Body of pancreas (tissue), 4 donors: ENCODE data around the gene EFCAB5. TPM values are rescaled to one million over a fixed set of nuclear protein-coding genes. Genes with fewer than 3 reads are reported as not detected.
"Not testable (repeated sequence)": the region's sequence is repeated elsewhere in the genome, so short reads cannot be mapped to it uniquely, and the experiment has no call there.

ENCODE experiments used
- ATAC-seq: fragments of 150-250 bp; one replicate; pipeline ENCODE4 v1.9.1; 2016
- DNase-seq, 4 donors: peaks; one replicate each; pipeline ENCODE4 v3.0.0-alpha.2; 2019
- H3K27ac ChIP-seq, 4 donors: fragments of 200-600 bp; sonication (generic); 1 replicate in 3 of 4; 2 replicates in 1 of 4; pipeline versions ENCODE4 v1.5.1 to v1.6.1; 2016 to 2019; ENCODE audit warnings: mild to moderate bottlenecking in 1 of 4, mixed read lengths in 1 of 4, moderate library complexity in 1 of 4
- H3K27me3 ChIP-seq, 2 donors: fragments of 200-600 bp; sonication (generic); one replicate each; pipeline ENCODE4 v1.6.0; 2016; ENCODE audit warnings: mild to moderate bottlenecking in 1 of 2
- H3K36me3 ChIP-seq, 2 donors: fragments of 200-600 bp; sonication (generic); replicated peaks in 1 of 2; 2 replicates each; pipeline ENCODE4 v1.5.1; 2016; ENCODE audit warnings: low read depth in 2 of 2; ENCODE audit not compliant: insufficient read depth in 1 of 2
- H3K4me1 ChIP-seq: fragments of 200-600 bp; sonication (generic); one replicate; pipeline ENCODE4 v1.6.0; 2016
- H3K4me3 ChIP-seq, 2 donors: fragments of 200-600 bp; sonication (generic); 1 replicate in 1 of 2; 2 replicates in 1 of 2; pipeline ENCODE4 v1.5.1; 2016 to 2019
- H3K9me3 ChIP-seq, 3 donors: fragments of 200-600 bp; sonication (generic); 1 replicate in 2 of 3; 2 replicates in 1 of 3; pipeline ENCODE4 v1.5.1; 2016
- CTCF ChIP-seq, 7 experiments: fragments of 450-650 bp in 4 of 7; fragments of 200-600 bp in 3 of 7; sonication (generic) in 3 of 7; IDR thresholded peaks; one replicate each; pipeline ENCODE4 v1.5.1; 2016 to 2019; ENCODE audit warnings: antibody characterized with exemption in 7 of 7
- POLR2A ChIP-seq, 3 donors: fragments of 450-650 bp; IDR thresholded peaks; one replicate each; pipeline ENCODE4 v1.6.1; 2016; ENCODE audit warnings: antibody characterized with exemption in 3 of 3, mild to moderate bottlenecking in 2 of 3
- WGBS, 2 donors: methylation state at CpG; one replicate each; pipeline ENCODE4 v1.1.5; 2017; 5-methylcytosine and 5-hydroxymethylcytosine counted together
- intact Hi-C: fragments of 100-400 bp; cut with DNase I; formaldehyde crosslinking; loops from one replicate; pipeline ENCODE4 v1.15.1; 2023
- total RNA-seq, 2 donors: library from RNA; depleted of rRNA; stranded (reverse); fragments of >200 nt; gene quantifications; one replicate each; pipeline ENCODE4 v1.1.0, GENCODE V29; 2016

Gene EFCAB5
- total RNA-seq, 2 donors from 2014 or later: under 0.01 TPM; not detected in 1

DNA sequence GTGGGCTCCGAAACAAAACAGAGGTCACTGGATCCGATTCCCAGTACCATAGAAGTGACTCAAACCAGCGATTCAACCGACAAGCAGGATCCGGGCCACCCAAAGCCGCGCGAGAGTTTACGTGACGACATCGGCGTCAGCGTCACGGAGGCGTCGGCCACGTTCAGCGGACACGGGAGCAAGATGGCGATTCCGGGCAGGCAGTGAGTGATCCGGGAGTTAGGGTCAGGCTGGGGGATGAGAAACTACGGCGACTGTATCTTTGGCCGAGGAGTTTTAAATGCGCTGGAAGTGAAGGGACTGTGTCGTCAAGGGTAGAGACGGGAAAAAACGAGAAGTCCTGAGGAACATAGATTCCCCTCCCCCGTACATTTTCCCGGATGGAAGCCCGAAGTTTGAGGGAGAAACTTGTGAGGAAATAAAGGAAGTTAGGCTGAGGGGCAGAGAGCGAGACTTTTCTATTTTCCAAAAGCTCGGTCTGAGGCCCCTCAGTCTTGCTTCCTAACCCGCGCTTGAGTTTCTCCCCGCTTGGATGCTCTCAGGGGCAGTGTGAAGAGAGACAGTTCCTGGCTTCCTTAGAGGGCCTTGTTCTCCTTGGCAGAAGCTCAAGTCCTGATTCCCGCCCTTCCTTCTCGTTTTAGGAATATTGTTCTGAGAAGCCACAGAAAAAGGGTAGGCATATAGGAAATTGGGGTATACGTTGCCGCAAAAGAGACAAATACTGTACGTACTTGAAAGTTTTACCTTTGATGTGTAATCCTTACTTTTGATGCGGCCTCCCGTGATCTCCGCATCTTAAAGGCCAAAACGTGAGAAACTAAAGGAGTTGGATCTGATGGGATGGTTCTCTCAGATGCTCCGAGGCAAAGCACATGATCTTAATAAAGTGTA lies 175.5 kb downstream of the EFCAB5 start, which contains the start of gene NSRP1:
Gene NSRP1 (plus strand): TSS at position 156 of the 891 bp plus-strand sequence. CDS start 28 bp downstream, at position 184.
- peak; percentile 84 to 99 (median 98) for TF ChIP-seq POLR2A (IDR thresholded peaks at IDR 0.05)
- TF ChIP-seq CTCF (IDR thresholded peaks at IDR 0.05): peak in 1 of 7 experiments; percentile 9
- ATAC-seq (peak; percentile 99), DNase-seq (peak; percentile 95 to 96 (median 96))
- intact Hi-C loops: no loop called here
- Histone ChIP-seq H3K4me3 (peak within 1 kb of the TSS; percentile 37 to 39), H3K9me3 (no peaks in the 10 kb centered on the region), H3K27ac (peak within 1 kb of the TSS; percentile 68 to 94 (median 90)), H3K4me1 (peaks cover 21% of the 10 kb centered on the region), H3K36me3 (peaks cover 0 to 7% of the 10 kb centered on the region in 2 donors), H3K27me3 (no peaks in the 10 kb centered on the region)
- WGBS, 2 donors: 0% methylated on average over 41 to 47 of the region's 47 CpGs

- Histone ChIP-seq H3K4me1 (peaks cover 21% of the 10 kb centered on the region), H3K27ac (peak overlapping the region in 3 of 4 donors; percentile 86 to 94 (median 94))
Observed at GRCh38 chr17:30117675-30118081, 176.2 kb downstream of the EFCAB5 start.

GRCh38 chr17:30118635-30119034 lies 177.2 kb downstream of the EFCAB5 start:
- H3K27ac ChIP-seq, intact Hi-C loops: not testable (repeated sequence)
- peaks cover 21% of the 10 kb centered on the region for H3K4me1 ChIP-seq

More at GRCh38 chr17:30117675-30118081, 176.2 kb downstream of the EFCAB5 start:
- ATAC-seq (no peak), DNase-seq (no peak)
- WGBS, 2 donors: 24 to 32% methylated on average over 5 of the region's 5 CpGs
- TF ChIP-seq POLR2A (IDR thresholded peaks at IDR 0.05) (no peak), CTCF (IDR thresholded peaks at IDR 0.05) (no peak)
- Histone ChIP-seq H3K4me3 (peak overlapping the region in 1 of 2 donors; percentile 39), H3K36me3 (peaks cover 0 to 7% of the 10 kb centered on the region in 2 donors), H3K9me3 (no peaks in the 10 kb centered on the region), H3K27me3 (no peaks in the 10 kb centered on the region)
- intact Hi-C loops: no loop called here

DNA sequence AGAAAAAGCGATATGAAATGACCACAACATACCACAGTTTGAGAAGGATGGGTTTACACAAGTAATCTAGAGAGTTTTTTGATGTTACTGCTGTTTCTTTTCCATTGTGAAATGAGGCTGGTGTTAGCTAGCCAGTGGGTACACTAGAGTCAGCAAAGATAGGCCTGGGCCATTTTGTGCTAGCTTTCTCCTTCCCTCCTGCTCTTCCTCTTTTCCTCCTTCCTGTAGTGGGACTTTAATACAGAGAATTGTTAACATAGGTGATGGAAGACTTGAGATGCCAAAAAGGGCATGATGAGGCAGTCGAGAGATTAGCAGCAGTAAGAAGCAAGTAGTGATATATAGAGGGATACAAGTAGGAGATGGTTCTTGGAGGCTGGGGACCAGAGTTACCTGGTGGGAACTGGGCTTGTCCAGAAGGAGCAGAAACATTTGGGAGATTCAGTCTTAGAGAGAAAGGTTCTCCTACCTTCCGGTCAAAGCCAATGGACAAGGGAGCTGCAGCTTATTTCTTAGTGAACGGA lies 182.9 kb downstream of the EFCAB5 start:
- DNase-seq (no peak), ATAC-seq (no peak)
- no peak overlapping the region for H3K27ac ChIP-seq
- peaks cover 8% of the 10 kb centered on the region for H3K4me1 ChIP-seq
- H3K4me3 ChIP-seq: no peak overlapping the region
- TF ChIP-seq POLR2A (IDR thresholded peaks at IDR 0.05) (no peak), CTCF (IDR thresholded peaks at IDR 0.05) (no peak)
- no peaks in the 10 kb centered on the region for H3K27me3 ChIP-seq
- 93 to 95% methylated on average over 4 of the region's 4 CpGs for WGBS, 2 donors
- H3K36me3 ChIP-seq: peaks cover 0 to 8% of the 10 kb centered on the region in 2 donors
- no peaks in the 10 kb centered on the region for H3K9me3 ChIP-seq
- intact Hi-C loops: loop anchor here (10.0 kb wide), 1 partner anchor 120 kb away; no protein-coding TSS in a partner anchor

More at GRCh38 chr17:30118635-30119034, 177.2 kb downstream of the EFCAB5 start:
- H3K9me3 ChIP-seq, H3K4me3 ChIP-seq, H3K27me3 ChIP-seq, H3K36me3 ChIP-seq, DNase-seq, ATAC-seq: not testable (repeated sequence)
- 94 to 96% methylated on average over 7 of the region's 7 CpGs for WGBS, 2 donors

GRCh38 chr17:30130121-30130520 lies 188.7 kb downstream of the EFCAB5 start:
- ATAC-seq (no peak), DNase-seq (no peak)
- no peaks in the 10 kb centered on the region for H3K9me3 ChIP-seq
- no peak for TF ChIP-seq POLR2A (IDR thresholded peaks at IDR 0.05)
- TF ChIP-seq CTCF (IDR thresholded peaks at IDR 0.05): no peak
- H3K27ac ChIP-seq: no peak overlapping the region
- intact Hi-C loops: no loop called here
- H3K4me1 ChIP-seq: no peaks in the 10 kb centered on the region
- WGBS, 2 donors: 90 to 93% methylated on average over 1 of the region's 1 CpG
- no peak overlapping the region for H3K4me3 ChIP-seq
- peaks cover 0 to 3% of the 10 kb centered on the region in 2 donors for H3K36me3 ChIP-seq
- H3K27me3 ChIP-seq: no peaks in the 10 kb centered on the region
